Measurements from ENCODE around the gene HSFX2. TPM values are rescaled to one million over a fixed set of nuclear protein-coding genes. Genes with fewer than 3 reads are reported as not detected.

HSFX2 gene
- total RNA-seq = 0.68 TPM in 1 of 2 replicates, not detected in the other

GRCh38 chrX:149595214-149595613 lies at the start of gene HSFX2:
Gene HSFX2, minus strand, starts transcription at chrX:149595314. Its CDS starts 614 bp downstream, at chrX:149594700.

GRCh38 chrX:149631234-149632165 lies 36.4 kb upstream of the HSFX2 start, which contains the start of gene TMEM185A:
Gene TMEM185A, minus strand, starts transcription at chrX:149631792. Its CDS starts 212 bp downstream, at chrX:149631580.

GRCh38 chrX:149587359-149587758 lies 7.8 kb downstream of the HSFX2 start, which contains the start of gene MAGEA9B:
Gene MAGEA9B, minus strand, starts transcription at chrX:149587459. Its CDS starts 4,280 bp downstream, at chrX:149583179.

GRCh38 chrX:149549701-149550100 lies 45.4 kb downstream of the HSFX2 start, which contains the start of gene HSFX3:
Gene HSFX3, minus strand, starts transcription at chrX:149549924. Its CDS starts 72 bp downstream, at chrX:149549852.

Other genes starting within 250 kb of the HSFX2 start
- 8.9 and 20.3 TPM in 2 replicates for gene IDS, start 90.0 kb downstream of the HSFX2 start, total RNA-seq
- gene EOLA1, start 54.3 kb downstream of the HSFX2 start, total RNA-seq = 11.1 and 22.0 TPM in 2 replicates
- not detected in 2 replicates for gene HSFX3, start 45.4 kb downstream of the HSFX2 start, total RNA-seq
- not detected in 2 replicates for gene MAGEA9B, start 7.9 kb downstream of the HSFX2 start, total RNA-seq
- gene TMEM185A, start 36.5 kb upstream of the HSFX2 start, total RNA-seq = 10.9 and 14.1 TPM in 2 replicates
- gene MAGEA11, start 116.7 kb upstream of the HSFX2 start, total RNA-seq = not detected in 2 replicates
- gene HSFX1, start 178.8 kb upstream of the HSFX2 start, total RNA-seq = 0.12 and 0.60 TPM in 2 replicates
- gene MAGEA9, start 186.6 kb upstream of the HSFX2 start, total RNA-seq = not detected in 2 replicates

All from pericardium fibroblast (primary cell).